ENCODE results near the gene SPATA33.

The SPATA33 gene

GRCh38 chr16:89717688-89718505 is 60.3 kb downstream of the SPATA33 start:
- peaks cover 9% of the 10 kb centered on the region for H3K36me3 ChIP-seq (ENCODE audit: insufficient read depth, low read length)
- no peaks in the 10 kb centered on the region for H3K27me3 ChIP-seq (ENCODE audit: insufficient read depth, low read length)
- H3K4me3 ChIP-seq (ENCODE audit: low read length): no peak overlapping the region
- H3K4me1 ChIP-seq (ENCODE audit: insufficient read depth, low read length): peaks cover 16% of the 10 kb centered on the region
- H3K9me3 ChIP-seq (ENCODE audit: low read length): no peaks in the 10 kb centered on the region
- H2AFZ ChIP-seq (ENCODE audit: low read depth, low read length): no peak overlapping the region
